CD4-positive, alpha-beta T cell treated with Interleukin-17A for 1 hour (primary cell): ENCODE data around the gene ZNF569.
"Not testable (repeated sequence)": the region's sequence is repeated elsewhere in the genome, so short reads cannot be mapped to it uniquely, and the experiment has no call there.

Experiments used
- DNase-seq: peaks from one replicate; pipeline ENCODE4 v3.0.0-alpha.2; 2020

Gene ZNF569

GRCh38 chr19:37391399-37391798, 75.8 kb downstream of the ZNF569 start:
- not testable (repeated sequence) for DNase-seq

- no peak for DNase-seq
Observed at GRCh38 chr19:37389234-37389633, 78.0 kb downstream of the ZNF569 start.

GRCh38 chr19:37370880-37371661, 96.2 kb downstream of the ZNF569 start, which contains the start of gene ZNF527:
Gene ZNF527, plus strand, starts transcription at chr19:37371099. Its CDS starts 3,100 bp downstream, at chr19:37374199.
- peak; percentile 98 for DNase-seq

- not testable (repeated sequence) for DNase-seq
Observed at GRCh38 chr19:37370386-37370879, 96.8 kb downstream of the ZNF569 start.

- no peak for DNase-seq
Observed at GRCh38 chr19:37362733-37363132, 104.5 kb downstream of the ZNF569 start.

- DNase-seq, result no peak
Observed at GRCh38 chr19:37361994-37362393, 105.2 kb downstream of the ZNF569 start.
